Liver (tissue), 3 donors: ENCODE measurements around the gene CEL.

Source experiments
- CTCF ChIP-seq: fragments of 150-350 bp; IDR thresholded peaks from 2 replicates; pipeline ENCODE4 v1.5.1; 2017; ENCODE audit warnings: improper control_type of control experiment, low read depth, low read length; ENCODE audit not compliant: missing input control
- EGR1 ChIP-seq, 2 donors: IDR thresholded peaks; 2 replicates each; pipeline ENCODE4 v1.6.1; 2016 to 2018; ENCODE audit warnings: antibody characterized with exemption in 2 of 2, low read depth in 2 of 2
- GABPA ChIP-seq, 2 donors: IDR thresholded peaks in 1 of 2; conservative IDR thresholded peaks in 1 of 2; 2 replicates each; pipeline ENCODE4 v1.6.1; 2016; ENCODE audit warnings: antibody characterized with exemption in 2 of 2, mild to moderate bottlenecking in 1 of 2, moderate library complexity in 1 of 2
- JUND ChIP-seq, 2 donors: IDR thresholded peaks; 2 replicates each; pipeline ENCODE4 v1.6.1; 2016; ENCODE audit warnings: antibody characterized with exemption in 2 of 2
- MAX ChIP-seq: IDR thresholded peaks from 2 replicates; pipeline ENCODE4 v1.6.1; 2016; ENCODE audit warnings: antibody characterized with exemption
- RAD21 ChIP-seq, 2 donors: IDR thresholded peaks; 2 replicates each; pipeline ENCODE4 v1.6.1; 2016; ENCODE audit warnings: antibody characterized with exemption in 2 of 2, mild to moderate bottlenecking in 2 of 2
- REST ChIP-seq: IDR thresholded peaks from 2 replicates; pipeline ENCODE4 v1.6.1; 2016; ENCODE audit warnings: antibody characterized with exemption, mild to moderate bottlenecking
- SP1 ChIP-seq: IDR thresholded peaks from 2 replicates; pipeline ENCODE4 v1.6.1; 2018; ENCODE audit warnings: antibody characterized with exemption, mild to moderate bottlenecking
- TAF1 ChIP-seq: conservative IDR thresholded peaks from 2 replicates; pipeline ENCODE4 v1.6.1; 2016; ENCODE audit warnings: antibody characterized with exemption, mild to moderate bottlenecking
- YY1 ChIP-seq: IDR thresholded peaks from 2 replicates; pipeline ENCODE4 v1.6.1; 2016; ENCODE audit warnings: antibody characterized with exemption, mild to moderate bottlenecking
- ZBTB33 ChIP-seq: IDR thresholded peaks from 2 replicates; pipeline ENCODE4 v1.6.1; 2016; ENCODE audit warnings: antibody characterized with exemption
- donor health status: healthy.
- donor health status: healthy.

GRCh38 chr9:133087429-133088145 lies 25.8 kb downstream of the CEL start:
- TF ChIP-seq CTCF (no peak), MAX (no peak), RAD21 (IDR thresholded peaks at IDR 0.05) (no peak), JUND (IDR thresholded peaks at IDR 0.05) (no peak), SP1 (no peak), REST (no peak), EGR1 (IDR thresholded peaks at IDR 0.05; ENCODE audit: low read depth in 2 of 2) (no peak), ZBTB33 (no peak), YY1 (no peak), GABPA (IDR thresholded peaks at IDR 0.05 in 1 of 2, conservative IDR thresholded peaks at IDR 0.05 in 1 of 2) (no peak), TAF1 (no peak)
